Endodermal cell (in vitro differentiated cells): ENCODE data around the gene PEA15. TPM values are rescaled to one million over a fixed set of nuclear protein-coding genes. Genes with fewer than 3 reads are reported as not detected.
A peak's percentile ranks its signal among the peaks of the same experiment; 100 is the strongest.

Experiments used
- DNase-seq: peaks from one replicate; pipeline ENCODE4 v3.0.0-alpha.2; 2017
- H3K27ac ChIP-seq: 2 replicates; pipeline ENCODE4 v1.5.1; 2013; ENCODE audit warnings: mild to moderate bottlenecking, low read depth, low read length, moderate library complexity
- H3K27me3 ChIP-seq: 2 replicates; pipeline ENCODE4 v1.6.1; 2013; ENCODE audit warnings: mild to moderate bottlenecking, low read length, moderate library complexity; ENCODE audit not compliant: insufficient read depth, control insufficient read depth, poor library complexity, severe bottlenecking
- H3K36me3 ChIP-seq: 2 replicates; pipeline ENCODE4 v1.7.0; 2013; ENCODE audit warnings: mild to moderate bottlenecking, low read length, moderate library complexity; ENCODE audit not compliant: control insufficient read depth, insufficient read depth
- H3K4me1 ChIP-seq: one replicate; pipeline ENCODE4 v1.7.0; 2013; ENCODE audit warnings: low read length; ENCODE audit not compliant: control insufficient read depth, insufficient read depth
- H3K4me3 ChIP-seq: 2 replicates; pipeline ENCODE4 v1.5.1; 2013; ENCODE audit warnings: mild to moderate bottlenecking, low read length, moderate library complexity
- H3K9ac ChIP-seq: 2 replicates; pipeline ENCODE4 v1.6.1; 2013; ENCODE audit warnings: mild to moderate bottlenecking, low read length, moderate library complexity; ENCODE audit not compliant: poor library complexity, severe bottlenecking; ENCODE audit errors: extremely low read depth
- H3K9me3 ChIP-seq: 2 replicates; pipeline ENCODE4 v1.6.1; 2013; ENCODE audit warnings: mild to moderate bottlenecking, low read length, moderate library complexity; ENCODE audit not compliant: control insufficient read depth
- H3K27ac Mint-ChIP-seq: 2 replicates; pipeline ENCODE4 v1.8.0; 2020; ENCODE audit warnings: mixed read lengths
- H3K27me3 Mint-ChIP-seq: 2 replicates; pipeline ENCODE4 v1.8.0; 2021; ENCODE audit warnings: mild to moderate bottlenecking, mixed read lengths; ENCODE audit not compliant: insufficient read depth
- H3K36me3 Mint-ChIP-seq: 2 replicates; pipeline ENCODE4 v1.8.0; 2020; ENCODE audit warnings: low read depth, mixed read lengths
- H3K4me1 Mint-ChIP-seq: 2 replicates; pipeline ENCODE4 v1.8.0; 2020; ENCODE audit warnings: mixed read lengths
- H3K4me3 Mint-ChIP-seq: 2 replicates; pipeline ENCODE4 v1.8.0; 2020; ENCODE audit warnings: mild to moderate bottlenecking, moderate library complexity, mixed read lengths
- H3K9me3 Mint-ChIP-seq: 2 replicates; pipeline ENCODE4 v1.8.0; 2020; ENCODE audit warnings: mild to moderate bottlenecking, mixed read lengths
- WGBS, 2 experiments: methylation state at CpG; one replicate each; pipeline versions ENCODE4 v1.1.5 to v1.1.7; 2013; ENCODE audit warnings: missing lambda C conversion rate in 2 of 2, mixed read lengths in 1 of 2; ENCODE audit not compliant: insufficient coverage in 1 of 2, insufficient read length in 1 of 2; 5-methylcytosine and 5-hydroxymethylcytosine counted together
- total RNA-seq, 2 donors: library from RNA; stranded (reverse); fragmentation: NEBNext Ultra II Directional in 1 of 2; extraction: Animal tissue kit (Norgen Biotek cat#: 25700) in 1 of 2; gene quantifications; 2 replicates in 1 of 2; 3 replicates in 1 of 2; pipeline ENCODE4 v1.2.1, GENCODE V29; 2021
- TF ChIP-seq, protein P1 (sequence below): fragments of 200-600 bp; sonication (generic); conservative IDR thresholded peaks from 2 replicates; pipeline ENCODE4 v1.5.0; 2021; ENCODE audit warnings: antibody characterized with exemption, mild to moderate bottlenecking

PEA15 gene
- total RNA-seq, 2 donors from 2014 or later: 55.9 to 56.3 TPM

- no peak overlapping the region for H3K4me3 Mint-ChIP-seq
- H3K36me3 ChIP-seq: no peaks in the 10 kb centered on the region
- no peak overlapping the region for H3K4me3 ChIP-seq
- no peaks in the 10 kb centered on the region for H3K9me3 Mint-ChIP-seq
- H3K4me1 ChIP-seq: peaks cover 7% of the 10 kb centered on the region
- peak; percentile 71 for DNase-seq
- H3K9ac ChIP-seq: no peak overlapping the region
- peaks cover 36% of the 10 kb centered on the region for H3K4me1 Mint-ChIP-seq
- WGBS, 2 experiments: 66 to 79% methylated on average over 2 of the region's 2 CpGs
- TF ChIP-seq, protein P1, sequence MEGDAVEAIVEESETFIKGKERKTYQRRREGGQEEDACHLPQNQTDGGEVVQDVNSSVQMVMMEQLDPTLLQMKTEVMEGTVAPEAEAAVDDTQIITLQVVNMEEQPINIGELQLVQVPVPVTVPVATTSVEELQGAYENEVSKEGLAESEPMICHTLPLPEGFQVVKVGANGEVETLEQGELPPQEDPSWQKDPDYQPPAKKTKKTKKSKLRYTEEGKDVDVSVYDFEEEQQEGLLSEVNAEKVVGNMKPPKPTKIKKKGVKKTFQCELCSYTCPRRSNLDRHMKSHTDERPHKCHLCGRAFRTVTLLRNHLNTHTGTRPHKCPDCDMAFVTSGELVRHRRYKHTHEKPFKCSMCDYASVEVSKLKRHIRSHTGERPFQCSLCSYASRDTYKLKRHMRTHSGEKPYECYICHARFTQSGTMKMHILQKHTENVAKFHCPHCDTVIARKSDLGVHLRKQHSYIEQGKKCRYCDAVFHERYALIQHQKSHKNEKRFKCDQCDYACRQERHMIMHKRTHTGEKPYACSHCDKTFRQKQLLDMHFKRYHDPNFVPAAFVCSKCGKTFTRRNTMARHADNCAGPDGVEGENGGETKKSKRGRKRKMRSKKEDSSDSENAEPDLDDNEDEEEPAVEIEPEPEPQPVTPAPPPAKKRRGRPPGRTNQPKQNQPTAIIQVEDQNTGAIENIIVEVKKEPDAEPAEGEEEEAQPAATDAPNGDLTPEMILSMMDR: no peak
- no peaks in the 10 kb centered on the region for H3K36me3 Mint-ChIP-seq
- peaks cover 7% of the 10 kb centered on the region for H3K27me3 Mint-ChIP-seq
- H3K27ac Mint-ChIP-seq: peak overlapping the region; percentile 82
- H3K27ac ChIP-seq: peak overlapping the region; percentile 44
- H3K9me3 ChIP-seq: no peaks in the 10 kb centered on the region
- H3K27me3 ChIP-seq: no peaks in the 10 kb centered on the region
Observed at GRCh38 chr1:160177231-160177630, 28.0 kb upstream of the PEA15 start.

DNA sequence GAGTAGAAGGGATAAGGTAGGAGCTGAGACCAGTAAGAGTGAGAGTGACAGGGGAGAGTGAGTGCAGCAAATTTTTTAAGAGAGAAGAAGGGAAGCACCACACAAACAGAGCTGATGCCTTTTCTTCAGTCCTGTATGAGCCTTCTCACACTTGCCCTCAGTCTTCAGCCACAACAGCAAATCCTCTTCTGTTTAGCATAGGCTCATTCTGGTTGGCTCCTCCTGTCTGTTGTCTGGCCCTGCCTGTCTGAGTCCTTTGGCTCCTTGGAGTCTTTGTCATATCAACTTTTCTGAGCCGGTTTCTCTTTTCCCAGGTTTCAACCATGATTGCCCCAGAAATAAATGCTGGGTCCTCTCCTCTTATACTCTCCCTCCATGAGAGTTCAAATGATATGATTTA lies 27.5 kb upstream of the PEA15 start:
- Mint-ChIP-seq H3K4me1 (peaks cover 33% of the 10 kb centered on the region), H3K4me3 (no peak overlapping the region), H3K36me3 (no peaks in the 10 kb centered on the region), H3K27ac (peak overlapping the region; percentile 82), H3K9me3 (no peaks in the 10 kb centered on the region), H3K27me3 (peaks cover 7% of the 10 kb centered on the region)
- H3K9ac ChIP-seq: no peak overlapping the region
- H3K36me3 ChIP-seq: no peaks in the 10 kb centered on the region
- H3K27ac ChIP-seq: peak overlapping the region; percentile 44
- TF ChIP-seq, protein P1: no peak
- 81% methylated on average over 1 of the region's 1 CpG; no CpG with 5 or more reads in 1 of the 2 experiments for WGBS, 2 experiments
- no peaks in the 10 kb centered on the region for H3K9me3 ChIP-seq
- DNase-seq: peak; percentile 62
- no peaks in the 10 kb centered on the region for H3K27me3 ChIP-seq
- H3K4me3 ChIP-seq: no peak overlapping the region
- H3K4me1 ChIP-seq: peaks cover 7% of the 10 kb centered on the region

DNA sequence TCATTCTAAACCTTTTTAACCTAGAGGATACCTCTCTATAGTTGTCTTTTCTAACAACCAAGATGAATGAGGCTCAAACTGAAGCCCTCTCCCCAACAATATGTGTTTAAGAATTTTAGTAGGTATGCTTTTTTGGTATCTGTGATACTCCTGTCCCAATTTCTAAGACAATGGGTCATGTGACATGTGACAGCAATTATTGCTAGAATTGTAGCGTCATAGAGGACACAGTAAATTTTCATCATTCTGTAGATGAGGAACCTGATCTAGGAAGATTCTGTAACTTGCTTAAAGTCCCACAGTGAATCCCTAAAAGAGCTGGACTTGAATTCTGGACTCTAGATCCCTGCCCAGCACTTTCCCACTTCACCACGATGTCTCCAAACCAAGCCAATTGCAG lies 26.5 kb upstream of the PEA15 start:
- Histone ChIP-seq H3K27me3 (no peaks in the 10 kb centered on the region), H3K4me3 (no peak overlapping the region), H3K36me3 (no peaks in the 10 kb centered on the region), H3K4me1 (peaks cover 7% of the 10 kb centered on the region), H3K9ac (no peak overlapping the region), H3K27ac (no peak overlapping the region), H3K9me3 (no peaks in the 10 kb centered on the region)
- 97 to 100% methylated on average over 2 of the region's 2 CpGs for WGBS, 2 experiments
- Mint-ChIP-seq H3K4me1 (peaks cover 31% of the 10 kb centered on the region), H3K27ac (no peak overlapping the region), H3K4me3 (no peak overlapping the region), H3K36me3 (no peaks in the 10 kb centered on the region), H3K27me3 (peaks cover 5% of the 10 kb centered on the region), H3K9me3 (no peaks in the 10 kb centered on the region)
- TF ChIP-seq, protein P1: no peak
- DNase-seq: no peak
